BJ (cell line): ENCODE results near the gene ZSWIM3. TPM values are rescaled to one million over a fixed set of nuclear protein-coding genes. Genes with fewer than 3 reads are reported as not detected.
"Not testable (repeated sequence)": the region's sequence is repeated elsewhere in the genome, so short reads cannot be mapped to it uniquely, and the experiment has no call there.

Experiments
- CTCF ChIA-PET: fragments of 350-600 bp; formaldehyde crosslinking; extraction: SDS; loops from one replicate; lab custom pipeline; 2021; ENCODE audit warnings: antibody characterized with exemption, inconsistent platforms; lab: Yijun Ruan, JAX
- POLR2A ChIA-PET: fragments of 300-600 bp; sonication (Branson Sonifier 250); formaldehyde crosslinking; extraction: SDS; loops from one replicate; lab custom pipeline; 2021; ENCODE audit warnings: antibody characterized with exemption; lab: Charles Lee
- DNase-seq: peaks from one replicate; pipeline ENCODE4 v3.0.0-alpha.2; 2011; ENCODE audit warnings: low read depth
- H3K27me3 ChIP-seq: 2 replicates; pipeline ENCODE4 v1.6.0; 2011; ENCODE audit warnings: low read length; ENCODE audit not compliant: control insufficient read depth, insufficient read depth
- H3K36me3 ChIP-seq: 2 replicates; pipeline ENCODE4 v1.5.1; 2011; ENCODE audit warnings: low read length; ENCODE audit not compliant: control insufficient read depth, insufficient read depth
- H3K4me3 ChIP-seq: 2 replicates; pipeline ENCODE4 v1.5.1; 2011; ENCODE audit warnings: low read depth, mild to moderate bottlenecking, control low read depth, low read length
- polyA plus RNA-seq: library from polyadenylated mRNA; depleted of rRNA; stranded (reverse); fragments of >200 nt; gene quantifications from 2 replicates; pipeline ENCODE4 v1.2.3, GENCODE V29; 2011
- TF ChIP-seq, protein P1 (sequence below): IDR thresholded peaks from 2 replicates; pipeline ENCODE4 v1.5.1; 2011; ENCODE audit warnings: low read depth, mild to moderate bottlenecking, control low read depth, inconsistent platforms, low read length, moderate library complexity; ENCODE audit not compliant: insufficient read depth

ZSWIM3 gene
- polyA plus RNA-seq, 1 experiment = 4.5 TPM

DNA sequence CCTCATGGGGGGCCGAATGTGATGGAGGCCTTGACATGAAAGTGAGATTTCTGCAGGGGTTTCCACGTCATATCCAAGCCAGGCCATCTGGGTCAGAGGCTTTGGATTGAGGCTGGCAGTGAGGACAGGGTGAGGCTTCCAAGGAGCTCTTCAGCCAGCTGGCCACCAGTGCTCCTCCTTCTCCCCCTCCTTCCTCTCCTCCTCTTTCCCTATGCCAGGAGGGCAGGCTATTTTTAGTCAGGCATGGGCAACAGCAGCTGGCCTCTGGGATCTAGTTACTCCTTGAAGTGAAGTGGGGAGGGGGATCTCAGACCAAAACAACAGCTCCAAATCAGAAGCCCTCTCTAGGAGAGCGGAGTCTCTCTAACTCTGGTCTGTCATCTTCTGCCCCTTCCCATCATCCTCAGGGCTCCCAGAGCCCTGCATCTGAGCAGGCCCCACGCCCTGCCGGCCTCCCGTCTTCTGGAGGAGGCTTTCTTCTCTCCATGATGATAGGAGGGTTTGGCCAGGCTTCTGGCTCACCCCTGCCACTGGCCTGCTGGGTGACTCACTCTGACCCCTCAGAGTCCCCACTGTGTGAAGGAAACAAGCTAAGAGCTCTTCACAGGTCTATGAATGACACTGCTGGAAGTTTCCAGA lies 30.9 kb upstream of the ZSWIM3 start:
- TF ChIP-seq, protein P1, sequence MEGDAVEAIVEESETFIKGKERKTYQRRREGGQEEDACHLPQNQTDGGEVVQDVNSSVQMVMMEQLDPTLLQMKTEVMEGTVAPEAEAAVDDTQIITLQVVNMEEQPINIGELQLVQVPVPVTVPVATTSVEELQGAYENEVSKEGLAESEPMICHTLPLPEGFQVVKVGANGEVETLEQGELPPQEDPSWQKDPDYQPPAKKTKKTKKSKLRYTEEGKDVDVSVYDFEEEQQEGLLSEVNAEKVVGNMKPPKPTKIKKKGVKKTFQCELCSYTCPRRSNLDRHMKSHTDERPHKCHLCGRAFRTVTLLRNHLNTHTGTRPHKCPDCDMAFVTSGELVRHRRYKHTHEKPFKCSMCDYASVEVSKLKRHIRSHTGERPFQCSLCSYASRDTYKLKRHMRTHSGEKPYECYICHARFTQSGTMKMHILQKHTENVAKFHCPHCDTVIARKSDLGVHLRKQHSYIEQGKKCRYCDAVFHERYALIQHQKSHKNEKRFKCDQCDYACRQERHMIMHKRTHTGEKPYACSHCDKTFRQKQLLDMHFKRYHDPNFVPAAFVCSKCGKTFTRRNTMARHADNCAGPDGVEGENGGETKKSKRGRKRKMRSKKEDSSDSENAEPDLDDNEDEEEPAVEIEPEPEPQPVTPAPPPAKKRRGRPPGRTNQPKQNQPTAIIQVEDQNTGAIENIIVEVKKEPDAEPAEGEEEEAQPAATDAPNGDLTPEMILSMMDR = no peak
- no peak for DNase-seq
- no peaks in the 10 kb centered on the region; the same call in 1 of the 2 replicates for H3K27me3 ChIP-seq
- H3K36me3 ChIP-seq = no peaks in the 10 kb centered on the region
- H3K4me3 ChIP-seq = no peak overlapping the region
- ChIA-PET POLR2A (interaction anchor here (0.8 to 1.2 kb wide), 2 partner anchors 10 to 16 kb away, joined by 4 to 5 read pairs; no protein-coding TSS in a partner anchor), CTCF (interaction anchor here (0.7 to 1.3 kb wide), 6 partner anchors 8 to 143 kb away, joined by 3 to 4 read pairs (median 3); no protein-coding TSS in a partner anchor)

DNA sequence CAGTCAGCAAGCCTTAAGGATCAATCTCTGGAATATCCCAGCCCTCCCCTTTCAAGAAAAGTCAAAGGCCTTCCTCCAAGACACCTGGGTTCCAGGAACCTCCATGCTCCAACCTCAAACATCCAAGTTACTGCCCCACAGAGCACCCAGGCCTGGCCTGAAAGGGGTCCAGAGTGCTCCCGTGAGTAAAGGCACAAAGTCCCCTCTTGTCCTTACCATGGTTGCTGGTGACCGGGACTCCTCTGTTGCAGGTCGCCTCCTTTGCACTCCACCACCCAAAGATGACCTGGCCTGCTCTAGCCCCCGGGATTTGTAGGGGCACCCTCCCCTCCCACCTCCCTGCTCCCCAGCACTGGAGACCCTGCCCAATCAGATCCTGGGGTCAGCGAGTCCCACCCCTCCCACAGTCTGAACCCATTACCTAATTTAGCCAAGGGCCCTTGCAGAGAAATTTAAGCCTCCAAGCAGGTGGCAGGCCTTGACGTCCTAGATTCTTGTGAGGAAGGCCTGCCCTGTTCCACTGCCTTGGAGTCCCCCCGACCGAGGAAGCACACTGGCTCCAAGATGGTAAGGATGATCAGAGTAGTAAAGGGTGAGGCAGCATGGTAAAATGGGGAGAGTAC lies 30.3 kb upstream of the ZSWIM3 start, which contains the start of gene TNNC2:
Gene TNNC2, minus strand, starts transcription at position 283 of the 623 bp plus-strand sequence. Its CDS starts 64 bp downstream, at position 219.
- no peaks in the 10 kb centered on the region for H3K36me3 ChIP-seq
- ChIA-PET CTCF (interaction anchor here (1.2 to 1.3 kb wide), 3 partner anchors 9 to 143 kb away, joined by 3 to 4 read pairs (median 3); no protein-coding TSS in a partner anchor), POLR2A (interaction anchor here (0.7 kb wide), 1 partner anchor 10 kb away, joined by 8 read pairs; no protein-coding TSS in a partner anchor)
- DNase-seq = no peak
- TF ChIP-seq, protein P1 = no peak
- no peaks in the 10 kb centered on the region; the same call in 1 of the 2 replicates for H3K27me3 ChIP-seq
- H3K4me3 ChIP-seq = no peak within 1 kb of the TSS

DNA sequence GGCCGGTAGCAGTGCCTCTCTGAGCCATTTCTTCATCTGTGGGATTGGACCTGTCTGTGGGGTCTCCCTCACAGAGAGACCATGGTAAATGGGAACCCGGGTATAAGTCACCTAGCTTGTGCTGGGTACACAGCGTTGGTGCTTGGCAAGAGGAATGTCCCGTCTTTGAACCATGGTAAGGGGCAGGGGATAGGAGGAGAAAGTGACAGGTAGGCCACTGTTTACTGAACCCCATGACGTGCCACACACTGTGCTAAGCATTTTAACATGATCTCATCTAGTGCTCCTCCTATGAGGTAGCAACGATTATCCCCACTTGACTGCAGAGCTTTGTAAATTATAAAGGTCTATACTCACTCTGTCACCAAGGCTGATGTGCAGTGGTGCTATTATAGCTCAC lies 29.7 kb upstream of the ZSWIM3 start:
- ChIA-PET POLR2A (interaction anchor here (0.7 kb wide), 1 partner anchor 11 kb away, joined by 8 read pairs; no protein-coding TSS in a partner anchor), CTCF (interaction anchor here (0.9 to 1.6 kb wide), 4 partner anchors 9 to 159 kb away, joined by 3 to 6 read pairs (median 4); no protein-coding TSS in a partner anchor)
- TF ChIP-seq, protein P1 = no peak
- Histone ChIP-seq H3K36me3 (no peaks in the 10 kb centered on the region), H3K27me3 (no peaks in the 10 kb centered on the region), H3K4me3 (no peak overlapping the region)
- DNase-seq = no peak

GRCh38 chr20:45828589-45828988 lies 28.8 kb upstream of the ZSWIM3 start:
- H3K4me3 ChIP-seq = no peak overlapping the region
- no peaks in the 10 kb centered on the region for H3K27me3 ChIP-seq
- TF ChIP-seq, protein P1 = no peak
- no peaks in the 10 kb centered on the region for H3K36me3 ChIP-seq
- ChIA-PET CTCF (interaction anchor here (0.9 to 1.6 kb wide), 4 partner anchors 9 to 159 kb away, joined by 3 to 6 read pairs (median 4); no protein-coding TSS in a partner anchor), POLR2A (interaction anchor here (0.6 kb wide), 2 partner anchors 62 to 868 kb away, joined by 3 to 4 read pairs; partner anchors contain the start of gene TOMM34)
- DNase-seq = no peak

- CTCF ChIA-PET = interaction anchor here (0.9 kb wide), 1 partner anchor 63 kb away, joined by 3 read pairs; no protein-coding TSS in a partner anchor
- H3K4me3 ChIP-seq, H3K36me3 ChIP-seq, DNase-seq, H3K27me3 ChIP-seq, POLR2A ChIA-PET: not testable (repeated sequence)
Measured at GRCh38 chr20:45829673-45830106, 27.7 kb upstream of the ZSWIM3 start.
